H9 (cell line): ENCODE measurements around the gene TCOF1. TPM values are rescaled to one million over a fixed set of nuclear protein-coding genes. Genes with fewer than 3 reads are reported as not detected.

Experiments used
- DNase-seq: peaks from one replicate; pipeline ENCODE4 v3.0.0-alpha.2; 2017
- H2AFZ ChIP-seq: one replicate; pipeline ENCODE4 v1.6.1; 2013; ENCODE audit warnings: mild to moderate bottlenecking, low read length, control low read depth, moderate library complexity
- H2AK5ac ChIP-seq: 2 replicates; pipeline ENCODE4 v1.6.1; 2013; ENCODE audit warnings: low read length, control low read depth, mixed read lengths; ENCODE audit not compliant: insufficient read length
- H2BK120ac ChIP-seq: one replicate; pipeline ENCODE4 v1.6.1; 2013; ENCODE audit warnings: low read depth, mild to moderate bottlenecking, low read length, control low read depth, inconsistent platforms; ENCODE audit not compliant: poor library complexity, severe bottlenecking
- H2BK12ac ChIP-seq: 2 replicates; pipeline ENCODE4 v1.6.1; 2013; ENCODE audit warnings: low read length, control low read depth, mixed read lengths, low read depth; ENCODE audit not compliant: insufficient read length
- H2BK15ac ChIP-seq: 2 replicates; pipeline ENCODE4 v1.6.1; 2013; ENCODE audit warnings: low read depth, low read length, control low read depth
- H2BK20ac ChIP-seq: one replicate; pipeline ENCODE4 v1.6.1; 2013; ENCODE audit warnings: low read depth, mild to moderate bottlenecking, low read length, control low read depth, inconsistent platforms; ENCODE audit not compliant: poor library complexity, severe bottlenecking
- H2BK5ac ChIP-seq: 2 replicates; pipeline ENCODE4 v1.6.1; 2013; ENCODE audit warnings: low read length, control low read depth, mixed read lengths; ENCODE audit not compliant: insufficient read length
- H3K14ac ChIP-seq: 2 replicates; pipeline ENCODE4 v1.6.1; 2013; ENCODE audit warnings: low read length, control low read depth; ENCODE audit not compliant: insufficient read depth
- H3K18ac ChIP-seq: 2 replicates; pipeline ENCODE4 v1.6.1; 2013; ENCODE audit warnings: low read depth, mild to moderate bottlenecking, mixed read lengths, low read length, control low read depth; ENCODE audit not compliant: insufficient read length
- H3K23ac ChIP-seq: 2 replicates; pipeline ENCODE4 v1.6.1; 2013; ENCODE audit warnings: low read length, control low read depth, mixed read lengths, low read depth; ENCODE audit not compliant: insufficient read length
- H3K23me2 ChIP-seq: 2 replicates; pipeline ENCODE4 v1.6.1; 2013; ENCODE audit warnings: low read depth, mild to moderate bottlenecking, mixed read lengths, low read length, control low read depth; ENCODE audit not compliant: insufficient read length, poor library complexity, severe bottlenecking
- H3K27ac ChIP-seq: 2 replicates; pipeline ENCODE4 v1.5.1; 2013; ENCODE audit warnings: low read length, control low read depth, mixed read lengths, low read depth; ENCODE audit not compliant: insufficient read length
- H3K27me3 ChIP-seq: 2 replicates; pipeline ENCODE4 v1.6.1; 2013; ENCODE audit warnings: low read length, control low read depth, inconsistent platforms; ENCODE audit not compliant: insufficient read depth
- H3K4ac ChIP-seq: 2 replicates; pipeline ENCODE4 v1.6.1; 2013; ENCODE audit warnings: low read depth, mild to moderate bottlenecking, control low read depth, inconsistent platforms, low read length, moderate library complexity
- H3K4me1 ChIP-seq: 2 replicates; pipeline ENCODE4 v1.6.1; 2013; ENCODE audit warnings: low read length, control low read depth, inconsistent platforms; ENCODE audit not compliant: insufficient read depth
- H3K4me2 ChIP-seq: 2 replicates; pipeline ENCODE4 v1.6.1; 2013; ENCODE audit warnings: low read length, control low read depth, mixed read lengths; ENCODE audit not compliant: insufficient read length, insufficient read depth
- H3K56ac ChIP-seq: 2 replicates; pipeline ENCODE4 v1.6.1; 2013; ENCODE audit warnings: low read depth, mild to moderate bottlenecking, mixed read lengths, low read length, control low read depth; ENCODE audit not compliant: insufficient read length
- H3K79me1 ChIP-seq: 2 replicates; pipeline ENCODE4 v1.6.1; 2013; ENCODE audit warnings: low read depth, mild to moderate bottlenecking, moderate library complexity, low read length, control low read depth, inconsistent platforms; ENCODE audit not compliant: insufficient read depth, poor library complexity, severe bottlenecking
- H3K79me2 ChIP-seq: 2 replicates; pipeline ENCODE4 v1.6.1; 2013; ENCODE audit warnings: low read length, control low read depth, inconsistent platforms; ENCODE audit not compliant: insufficient read depth
- H3K9ac ChIP-seq: 2 replicates; pipeline ENCODE4 v1.6.1; 2013; ENCODE audit warnings: low read length, control low read depth, mixed read lengths; ENCODE audit not compliant: insufficient read length; ENCODE audit errors: extremely low read depth
- H3K9me3 ChIP-seq: one replicate; pipeline ENCODE4 v1.6.1; 2013; ENCODE audit warnings: low read depth, low read length, inconsistent platforms; ENCODE audit not compliant: control insufficient read depth
- H3T11ph ChIP-seq: one replicate; pipeline ENCODE4 v1.6.1; 2013; ENCODE audit warnings: mild to moderate bottlenecking, low read length, control low read depth, inconsistent platforms
- H4K20me1 ChIP-seq: one replicate; pipeline ENCODE4 v1.6.1; 2013; ENCODE audit not compliant: control insufficient read depth, insufficient read length, insufficient read depth
- H4K5ac ChIP-seq: 2 replicates; pipeline ENCODE4 v1.6.1; 2013; ENCODE audit warnings: low read depth, mild to moderate bottlenecking, mixed read lengths, low read length, control low read depth; ENCODE audit not compliant: insufficient read length
- H4K8ac ChIP-seq: replicated peaks from 2 replicates; pipeline ENCODE4 v1.6.1; 2013; ENCODE audit warnings: low read length, control low read depth, mixed read lengths, low read depth; ENCODE audit not compliant: insufficient read length
- H4K91ac ChIP-seq: 2 replicates; pipeline ENCODE4 v1.6.1; 2013; ENCODE audit warnings: low read depth, mild to moderate bottlenecking, moderate library complexity, mixed read lengths, low read length, control low read depth; ENCODE audit not compliant: insufficient read length
- H3K27ac Mint-ChIP-seq, 3 experiments: 2 replicates in 2 of 3; 3 replicates in 1 of 3; pipeline ENCODE4 v1.8.0; 2020 to 2021; ENCODE audit warnings: mixed read lengths in 3 of 3, mild to moderate bottlenecking in 1 of 3, moderate library complexity in 1 of 3
- H3K27me3 Mint-ChIP-seq: 2 replicates; pipeline ENCODE4 v1.8.0; 2021; ENCODE audit warnings: low read depth, mild to moderate bottlenecking, moderate library complexity, mixed read lengths
- H3K36me3 Mint-ChIP-seq, 3 experiments: 2 replicates in 2 of 3; 3 replicates in 1 of 3; pipeline ENCODE4 v1.8.0; 2020 to 2021; ENCODE audit warnings: low read depth in 3 of 3, mixed read lengths in 3 of 3; ENCODE audit not compliant: insufficient read depth in 1 of 3
- H3K4me1 Mint-ChIP-seq, 2 experiments: 2 replicates each; pipeline ENCODE4 v1.8.0; 2020; ENCODE audit warnings: mixed read lengths in 2 of 2
- H3K4me3 Mint-ChIP-seq, 2 experiments: 2 replicates in 1 of 2; 3 replicates in 1 of 2; pipeline ENCODE4 v1.8.0; 2020 to 2021; ENCODE audit warnings: mild to moderate bottlenecking in 2 of 2, mixed read lengths in 2 of 2, moderate library complexity in 1 of 2
- H3K9me3 Mint-ChIP-seq, 2 experiments: 2 replicates in 1 of 2; 3 replicates in 1 of 2; pipeline ENCODE4 v1.8.0; 2020; ENCODE audit warnings: mild to moderate bottlenecking in 2 of 2, mixed read lengths in 2 of 2, moderate library complexity in 1 of 2
- WGBS: extraction: QIAGEN DNeasy Blood & Tissue Kit; methylation state at CpG from one replicate; pipeline ENCODE4 v1.1.7; 2013; ENCODE audit warnings: missing lambda C conversion rate, low lambda C conversion rate, mixed read lengths; ENCODE audit not compliant: insufficient read length; ENCODE audit errors: extremely low coverage; 5-methylcytosine and 5-hydroxymethylcytosine counted together
- total RNA-seq: library from RNA; stranded (reverse); gene quantifications from 2 replicates; pipeline ENCODE4 v1.2.1, GENCODE V29; 2021
- TF ChIP-seq, protein P1 (sequence below): fragments of 200-600 bp; sonication (generic); conservative IDR thresholded peaks from 3 replicates; pipeline ENCODE4 v1.8.0; 2021; ENCODE audit warnings: antibody characterized with exemption, mild to moderate bottlenecking

TCOF1 gene
- total RNA-seq, 1 experiment from 2014 or later, result 128 TPM

DNA sequence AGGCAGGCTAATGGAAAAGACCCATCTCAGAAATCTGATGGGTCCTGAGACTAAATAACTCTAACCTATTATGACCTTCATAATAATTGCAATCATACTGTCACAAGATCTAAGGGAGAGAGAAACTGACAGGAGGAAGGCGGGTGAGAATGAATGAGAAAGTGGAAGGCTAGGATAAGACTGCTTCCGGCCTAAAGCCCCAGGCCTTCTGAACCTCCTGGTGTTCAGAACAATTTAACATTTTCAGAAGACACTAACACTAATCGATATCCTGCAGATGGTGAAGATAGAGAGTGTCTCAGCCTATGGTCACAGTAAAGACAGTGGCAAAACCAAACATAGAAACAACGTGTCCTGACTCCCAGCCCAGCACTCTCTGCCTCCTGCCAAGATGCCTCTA is 90.8 kb downstream of the TCOF1 start:
- Histone ChIP-seq H3K4ac (no peak overlapping the region), H3K18ac (no peak overlapping the region), H3K4me2 (peak overlapping the region; percentile 95), H3K27ac (peak overlapping the region; percentile 62), H2BK12ac (no peak overlapping the region), H2BK120ac (no peak overlapping the region), H4K5ac (no peak overlapping the region), H3K23ac (no peak overlapping the region), H3K27me3 (no peaks in the 10 kb centered on the region), H3T11ph (no peak overlapping the region), H3K14ac (no peak overlapping the region), H3K79me2 (peaks cover 16% of the 10 kb centered on the region; the same call in 1 of the 2 replicates), H2AK5ac (no peak overlapping the region), H3K23me2 (peaks cover 8% of the 10 kb centered on the region), H3K9ac (peak overlapping the region; percentile 100), H2AFZ (no peak overlapping the region), H3K4me1 (no peaks in the 10 kb centered on the region), H2BK5ac (no peak overlapping the region), H4K20me1 (no peaks in the 10 kb centered on the region), H3K56ac (no peak overlapping the region), H2BK20ac (no peak overlapping the region), H3K79me1 (peaks cover 3% of the 10 kb centered on the region), H4K8ac (no peak overlapping the region), H4K91ac (no peak overlapping the region), H3K9me3 (no peaks in the 10 kb centered on the region), H2BK15ac (no peak overlapping the region)
- Mint-ChIP-seq H3K27me3 (no peaks in the 10 kb centered on the region), H3K4me1 (peaks cover 14 to 32% of the 10 kb centered on the region in 2 experiments), H3K36me3 (peaks cover 60 to 64% (median 60%) of the 10 kb centered on the region in 3 experiments), H3K9me3 (peaks cover 3% of the 10 kb centered on the region in 2 experiments), H3K27ac (peak overlapping the region; percentile 100), H3K4me3 (peak overlapping the region; percentile 98 to 100)
- TF ChIP-seq, protein P1, sequence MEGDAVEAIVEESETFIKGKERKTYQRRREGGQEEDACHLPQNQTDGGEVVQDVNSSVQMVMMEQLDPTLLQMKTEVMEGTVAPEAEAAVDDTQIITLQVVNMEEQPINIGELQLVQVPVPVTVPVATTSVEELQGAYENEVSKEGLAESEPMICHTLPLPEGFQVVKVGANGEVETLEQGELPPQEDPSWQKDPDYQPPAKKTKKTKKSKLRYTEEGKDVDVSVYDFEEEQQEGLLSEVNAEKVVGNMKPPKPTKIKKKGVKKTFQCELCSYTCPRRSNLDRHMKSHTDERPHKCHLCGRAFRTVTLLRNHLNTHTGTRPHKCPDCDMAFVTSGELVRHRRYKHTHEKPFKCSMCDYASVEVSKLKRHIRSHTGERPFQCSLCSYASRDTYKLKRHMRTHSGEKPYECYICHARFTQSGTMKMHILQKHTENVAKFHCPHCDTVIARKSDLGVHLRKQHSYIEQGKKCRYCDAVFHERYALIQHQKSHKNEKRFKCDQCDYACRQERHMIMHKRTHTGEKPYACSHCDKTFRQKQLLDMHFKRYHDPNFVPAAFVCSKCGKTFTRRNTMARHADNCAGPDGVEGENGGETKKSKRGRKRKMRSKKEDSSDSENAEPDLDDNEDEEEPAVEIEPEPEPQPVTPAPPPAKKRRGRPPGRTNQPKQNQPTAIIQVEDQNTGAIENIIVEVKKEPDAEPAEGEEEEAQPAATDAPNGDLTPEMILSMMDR, result no peak
- no CpG with 5 or more reads among the region's 4 CpGs for WGBS
- DNase-seq, result no peak
